ENCODE measurements around the gene FARS2. TPM values are rescaled to one million over a fixed set of nuclear protein-coding genes. Genes with fewer than 3 reads are reported as not detected.

Gene FARS2
- polyA plus RNA-seq, 1 donor (not counting 4 experiments of a cell fraction or from before 2014, with no cell fraction given) = 21.3 TPM

DNA sequence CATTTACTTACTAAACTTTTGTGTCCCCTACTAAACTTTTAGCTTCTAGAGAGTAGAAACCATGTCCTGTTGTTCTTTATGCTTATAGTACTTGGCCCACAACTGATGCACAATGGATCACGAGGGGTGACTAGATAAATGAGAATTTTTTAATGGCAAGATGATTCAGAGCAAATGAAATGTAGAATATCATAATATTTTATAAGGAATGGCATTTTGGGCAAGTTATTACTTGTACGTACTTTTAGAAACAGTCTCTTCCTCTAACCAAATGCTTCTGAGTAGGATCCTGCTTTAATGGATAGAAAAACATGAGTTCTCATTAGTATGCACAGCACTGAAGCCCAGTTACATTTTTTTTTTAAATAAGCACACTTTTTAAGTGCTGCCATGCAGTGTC lies 409.1 kb downstream of the FARS2 start:
- H3K9me1 ChIP-seq (ENCODE audit: control insufficient read depth, extremely low read depth, insufficient read depth, low read length) = no peaks in the 10 kb centered on the region
- H3K36me3 ChIP-seq (ENCODE audit: control insufficient read depth in 2 of 2, extremely low read depth in 1 of 2, insufficient read depth in 2 of 2, low read length in 2 of 2) = no peaks in the 10 kb centered on the region
- no peak for TF ChIP-seq EZH2 (IDR thresholded peaks at IDR 0.05; ENCODE audit: low read length)
- TF ChIP-seq, protein P1, sequence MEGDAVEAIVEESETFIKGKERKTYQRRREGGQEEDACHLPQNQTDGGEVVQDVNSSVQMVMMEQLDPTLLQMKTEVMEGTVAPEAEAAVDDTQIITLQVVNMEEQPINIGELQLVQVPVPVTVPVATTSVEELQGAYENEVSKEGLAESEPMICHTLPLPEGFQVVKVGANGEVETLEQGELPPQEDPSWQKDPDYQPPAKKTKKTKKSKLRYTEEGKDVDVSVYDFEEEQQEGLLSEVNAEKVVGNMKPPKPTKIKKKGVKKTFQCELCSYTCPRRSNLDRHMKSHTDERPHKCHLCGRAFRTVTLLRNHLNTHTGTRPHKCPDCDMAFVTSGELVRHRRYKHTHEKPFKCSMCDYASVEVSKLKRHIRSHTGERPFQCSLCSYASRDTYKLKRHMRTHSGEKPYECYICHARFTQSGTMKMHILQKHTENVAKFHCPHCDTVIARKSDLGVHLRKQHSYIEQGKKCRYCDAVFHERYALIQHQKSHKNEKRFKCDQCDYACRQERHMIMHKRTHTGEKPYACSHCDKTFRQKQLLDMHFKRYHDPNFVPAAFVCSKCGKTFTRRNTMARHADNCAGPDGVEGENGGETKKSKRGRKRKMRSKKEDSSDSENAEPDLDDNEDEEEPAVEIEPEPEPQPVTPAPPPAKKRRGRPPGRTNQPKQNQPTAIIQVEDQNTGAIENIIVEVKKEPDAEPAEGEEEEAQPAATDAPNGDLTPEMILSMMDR (optimal IDR thresholded peaks at IDR 0.05 in 1 of 3, IDR thresholded peaks at IDR 0.05 in 1 of 3, conservative IDR thresholded peaks at IDR 0.05 in 1 of 3; ENCODE audit: extremely low read depth in 1 of 3, insufficient read depth in 2 of 3, low read length in 3 of 3) = no peak
- no peak for DNase-seq (ENCODE audit: low read depth, low spot score)
- H3K4me2 ChIP-seq (ENCODE audit: control insufficient read depth, extremely low read depth, insufficient read depth, low read depth, low read length) = peak overlapping the region; percentile 68
- no peaks in the 10 kb centered on the region for H3K27me3 ChIP-seq (ENCODE audit: control insufficient read depth, extremely low read depth, insufficient read depth, low read length)
- no peaks in the 10 kb centered on the region for H3K79me2 ChIP-seq (ENCODE audit: control insufficient read depth, insufficient read depth, low read length)
- H2AFZ ChIP-seq (ENCODE audit: control insufficient read depth, low read length) = peak overlapping the region; percentile 45
- peak overlapping the region; percentile 60 for H3K9ac ChIP-seq (ENCODE audit: control insufficient read depth, extremely low read depth, insufficient read depth, low read length)
- peak overlapping the region in 2 of 3 experiments; percentile 17 to 44 for H3K4me3 ChIP-seq (ENCODE audit: control insufficient read depth in 2 of 3, extremely low read depth in 1 of 3, insufficient read depth in 2 of 3, low read depth in 1 of 3, low read length in 3 of 3)
- H4K20me1 ChIP-seq (ENCODE audit: control insufficient read depth, extremely low read depth, insufficient read depth, low read length) = no peaks in the 10 kb centered on the region
- peaks cover 40% of the 10 kb centered on the region for H3K4me1 ChIP-seq (ENCODE audit: control insufficient read depth, extremely low read depth, insufficient read depth, low read length)
- peak overlapping the region; percentile 90 for H3K27ac ChIP-seq (ENCODE audit: control insufficient read depth, insufficient read depth, low read length)
- FAIRE-seq = no peak
- no peaks in the 10 kb centered on the region for H3K9me3 ChIP-seq (ENCODE audit: control insufficient read depth, low read depth, low read length)
- dilution Hi-C loops (cut with MboI; ENCODE audit: extremely low pct_ligation_motif_present, low sequenced_read_pairs) = no loop called here

DNA sequence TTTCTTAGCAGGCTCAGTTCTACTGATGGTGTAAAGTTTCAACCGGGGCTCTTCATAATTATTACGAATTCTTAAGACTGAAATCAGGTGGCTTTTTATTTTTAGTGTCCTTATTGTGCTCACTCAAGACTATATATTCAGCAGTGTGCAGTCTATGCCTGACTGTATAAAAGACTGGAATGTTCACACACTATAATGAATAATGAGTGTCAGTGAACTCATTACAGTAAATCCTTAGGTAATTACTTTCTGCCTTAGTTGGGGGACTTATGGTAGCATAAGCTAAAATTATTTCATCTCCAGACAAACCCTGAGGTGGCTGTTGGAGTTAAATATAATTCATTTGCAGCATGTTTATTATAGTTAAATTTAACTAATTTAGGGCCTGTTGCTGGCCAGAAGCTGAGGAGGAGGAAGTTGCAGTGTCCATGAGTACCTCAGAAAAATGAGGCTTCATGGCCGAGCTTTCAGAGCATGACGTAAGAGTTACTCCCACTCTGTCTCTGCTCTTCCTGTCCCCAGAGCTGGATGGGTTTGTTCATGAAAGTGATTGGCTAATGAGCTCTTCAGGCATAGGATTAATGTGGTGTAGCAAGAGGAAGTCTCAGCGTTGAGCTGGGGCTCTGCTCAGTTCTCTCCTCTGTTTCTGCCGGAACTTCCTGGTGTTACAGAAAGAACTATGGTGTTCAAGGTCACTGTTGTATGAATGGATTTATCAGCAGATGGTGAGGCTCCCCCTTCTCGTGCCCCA lies 409.7 kb downstream of the FARS2 start:
- H3K4me2 ChIP-seq (ENCODE audit: control insufficient read depth, extremely low read depth, insufficient read depth, low read depth, low read length) = peak overlapping the region; percentile 68
- dilution Hi-C loops (cut with MboI; ENCODE audit: extremely low pct_ligation_motif_present, low sequenced_read_pairs) = no loop called here
- H3K4me1 ChIP-seq (ENCODE audit: control insufficient read depth, extremely low read depth, insufficient read depth, low read length) = peaks cover 40% of the 10 kb centered on the region
- H3K9ac ChIP-seq (ENCODE audit: control insufficient read depth, extremely low read depth, insufficient read depth, low read length) = peak overlapping the region; percentile 60
- peak overlapping the region; percentile 90 for H3K27ac ChIP-seq (ENCODE audit: control insufficient read depth, insufficient read depth, low read length)
- no peaks in the 10 kb centered on the region for H3K79me2 ChIP-seq (ENCODE audit: control insufficient read depth, insufficient read depth, low read length)
- no peaks in the 10 kb centered on the region for H3K9me3 ChIP-seq (ENCODE audit: control insufficient read depth, low read depth, low read length)
- H4K20me1 ChIP-seq (ENCODE audit: control insufficient read depth, extremely low read depth, insufficient read depth, low read length) = no peaks in the 10 kb centered on the region
- H2AFZ ChIP-seq (ENCODE audit: control insufficient read depth, low read length) = peak overlapping the region; percentile 34
- peak overlapping the region in 2 of 3 experiments; percentile 17 to 44 for H3K4me3 ChIP-seq (ENCODE audit: control insufficient read depth in 2 of 3, extremely low read depth in 1 of 3, insufficient read depth in 2 of 3, low read depth in 1 of 3, low read length in 3 of 3)
- no peaks in the 10 kb centered on the region for H3K9me1 ChIP-seq (ENCODE audit: control insufficient read depth, extremely low read depth, insufficient read depth, low read length)
- DNase-seq (ENCODE audit: low read depth, low spot score) = no peak
- H3K36me3 ChIP-seq (ENCODE audit: control insufficient read depth in 2 of 2, extremely low read depth in 1 of 2, insufficient read depth in 2 of 2, low read length in 2 of 2) = no peaks in the 10 kb centered on the region
- H3K27me3 ChIP-seq (ENCODE audit: control insufficient read depth, extremely low read depth, insufficient read depth, low read length) = no peaks in the 10 kb centered on the region
- FAIRE-seq = no peak
- TF ChIP-seq EZH2 (IDR thresholded peaks at IDR 0.05; ENCODE audit: low read length) = no peak
- TF ChIP-seq, protein P1 (optimal IDR thresholded peaks at IDR 0.05 in 1 of 3, IDR thresholded peaks at IDR 0.05 in 1 of 3, conservative IDR thresholded peaks at IDR 0.05 in 1 of 3; ENCODE audit: extremely low read depth in 1 of 3, insufficient read depth in 2 of 3, low read length in 3 of 3) = no peak
